OCI-LY3 (cell line): ENCODE measurements around the gene HOXD8.

ENCODE experiments used
- H2AFZ ChIP-seq: fragments of 200-600, 300-600 bp; shearing (Covaris generic); 2 replicates; pipeline ENCODE4 v1.6.0; 2014; ENCODE audit warnings: antibody characterized with exemption, low read depth, low read length
- H3K27ac ChIP-seq: fragments of 200-600, 300-600 bp; sonication (generic); 2 replicates; pipeline ENCODE4 v1.5.1; 2014; ENCODE audit warnings: mild to moderate bottlenecking, low read length, moderate library complexity, mixed read lengths
- H3K27me3 ChIP-seq: fragments of 200-600, 300-600 bp; sonication (generic); 2 replicates; pipeline ENCODE4 v1.6.1; 2014; ENCODE audit warnings: low read depth, low read length, mixed read lengths
- H3K36me3 ChIP-seq: fragments of 200-600, 300-600 bp; sonication (generic); replicated peaks from 2 replicates; pipeline ENCODE3; 2014; ENCODE audit warnings: low read depth, low read length, mixed read lengths
- H3K4me1 ChIP-seq: fragments of 300-600, 200-600 bp; sonication (generic); 2 replicates; pipeline ENCODE4 v1.6.1; 2014; ENCODE audit warnings: low read length, mixed read lengths
- H3K4me2 ChIP-seq: fragments of 200-600, 300-600 bp; sonication (generic); 2 replicates; pipeline ENCODE4 v1.6.1; 2014; ENCODE audit warnings: low read length, mixed read lengths
- H3K4me3 ChIP-seq: fragments of 300-600, 200-600 bp; sonication (generic); 2 replicates; pipeline ENCODE4 v1.5.1; 2014; ENCODE audit warnings: antibody characterized with exemption, mild to moderate bottlenecking, low read length, moderate library complexity
- H3K79me2 ChIP-seq: fragments of 300-600, 200-600 bp; shearing (Covaris generic); 2 replicates; pipeline ENCODE4 v1.6.1; 2014; ENCODE audit warnings: mild to moderate bottlenecking, low read length, mixed read lengths
- H3K9ac ChIP-seq: fragments of 300-600, 200-600 bp; shearing (Covaris generic); 2 replicates; pipeline ENCODE4 v1.6.0; 2014; ENCODE audit warnings: mild to moderate bottlenecking, low read length, moderate library complexity
- H3K9me3 ChIP-seq: fragments of 200-600, 300-600 bp; shearing (Covaris generic); 2 replicates; pipeline ENCODE4 v1.6.1; 2014; ENCODE audit warnings: low read length, mixed read lengths; ENCODE audit not compliant: insufficient read depth
- H4K20me1 ChIP-seq: fragments of 200-600, 300-600 bp; sonication (generic); 2 replicates; pipeline ENCODE4 v1.6.1; 2016; ENCODE audit warnings: low read length, mixed read lengths; ENCODE audit not compliant: insufficient read depth
- EZH2phosphoT487 ChIP-seq: fragments of 200-600 bp; shearing (Covaris generic); IDR thresholded peaks from 2 replicates; pipeline ENCODE4 v1.6.1; 2018; ENCODE audit warnings: antibody characterized with exemption, mixed run types, low read depth
- TF ChIP-seq, protein P1 (sequence below): fragments of 200-600, 300-600 bp; sonication (generic); IDR thresholded peaks from 2 replicates; pipeline ENCODE4 v1.5.1; 2014; ENCODE audit warnings: antibody characterized with exemption, low read length, low read depth

The HOXD8 gene

DNA sequence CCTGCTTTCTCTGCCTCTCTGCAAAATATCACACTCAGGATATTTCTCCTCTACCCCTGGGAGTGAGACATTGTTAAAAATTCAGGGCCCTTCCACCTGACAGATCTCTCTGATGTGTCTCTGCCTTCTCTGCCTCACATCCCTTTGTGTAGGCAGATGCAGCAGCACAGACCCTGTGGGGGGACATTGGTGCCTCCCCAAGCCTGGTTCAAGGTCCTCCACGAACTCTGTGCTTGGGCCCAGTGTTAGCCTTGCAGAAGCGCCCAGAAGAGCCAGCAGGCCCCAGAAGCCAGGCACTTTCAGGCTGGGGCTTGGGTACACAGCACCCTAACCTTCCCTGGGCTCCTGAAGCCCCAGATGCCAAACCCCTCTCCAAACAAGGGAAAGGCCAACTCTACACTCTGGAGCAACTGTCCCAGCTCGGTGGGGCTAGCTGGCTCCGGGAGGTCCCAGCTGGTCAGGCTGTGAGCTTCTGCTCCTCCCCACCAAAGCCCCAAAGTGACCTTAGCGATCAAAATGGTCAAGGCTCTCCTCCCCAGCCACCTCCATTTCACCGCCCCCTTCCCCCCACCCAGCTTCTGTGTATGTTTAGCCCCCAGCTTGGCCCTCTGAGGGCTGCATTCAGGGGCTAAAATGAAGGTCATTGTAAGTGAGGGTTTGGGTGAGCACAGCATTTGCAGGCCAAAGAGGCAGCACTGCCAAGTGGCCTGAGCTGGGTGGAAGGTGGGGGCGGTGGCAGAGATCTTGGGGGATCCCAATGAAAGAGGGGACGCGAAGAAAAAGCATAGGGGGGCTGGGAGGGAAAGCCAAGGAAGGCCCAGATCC, 4.3 kb upstream of the HOXD8 start:
- Histone ChIP-seq H3K27ac (no peak overlapping the region), H3K4me3 (no peak overlapping the region), H3K4me2 (no peak overlapping the region), H4K20me1 (no peaks in the 10 kb centered on the region), H3K79me2 (no peaks in the 10 kb centered on the region), H2AFZ (no peak overlapping the region), H3K9me3 (no peaks in the 10 kb centered on the region), H3K36me3 (no peaks in the 10 kb centered on the region), H3K4me1 (no peaks in the 10 kb centered on the region), H3K27me3 (no peaks in the 10 kb centered on the region), H3K9ac (no peak overlapping the region)
- TF ChIP-seq EZH2phosphoT487: no peak
- TF ChIP-seq, protein P1, sequence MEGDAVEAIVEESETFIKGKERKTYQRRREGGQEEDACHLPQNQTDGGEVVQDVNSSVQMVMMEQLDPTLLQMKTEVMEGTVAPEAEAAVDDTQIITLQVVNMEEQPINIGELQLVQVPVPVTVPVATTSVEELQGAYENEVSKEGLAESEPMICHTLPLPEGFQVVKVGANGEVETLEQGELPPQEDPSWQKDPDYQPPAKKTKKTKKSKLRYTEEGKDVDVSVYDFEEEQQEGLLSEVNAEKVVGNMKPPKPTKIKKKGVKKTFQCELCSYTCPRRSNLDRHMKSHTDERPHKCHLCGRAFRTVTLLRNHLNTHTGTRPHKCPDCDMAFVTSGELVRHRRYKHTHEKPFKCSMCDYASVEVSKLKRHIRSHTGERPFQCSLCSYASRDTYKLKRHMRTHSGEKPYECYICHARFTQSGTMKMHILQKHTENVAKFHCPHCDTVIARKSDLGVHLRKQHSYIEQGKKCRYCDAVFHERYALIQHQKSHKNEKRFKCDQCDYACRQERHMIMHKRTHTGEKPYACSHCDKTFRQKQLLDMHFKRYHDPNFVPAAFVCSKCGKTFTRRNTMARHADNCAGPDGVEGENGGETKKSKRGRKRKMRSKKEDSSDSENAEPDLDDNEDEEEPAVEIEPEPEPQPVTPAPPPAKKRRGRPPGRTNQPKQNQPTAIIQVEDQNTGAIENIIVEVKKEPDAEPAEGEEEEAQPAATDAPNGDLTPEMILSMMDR: no peak

DNA sequence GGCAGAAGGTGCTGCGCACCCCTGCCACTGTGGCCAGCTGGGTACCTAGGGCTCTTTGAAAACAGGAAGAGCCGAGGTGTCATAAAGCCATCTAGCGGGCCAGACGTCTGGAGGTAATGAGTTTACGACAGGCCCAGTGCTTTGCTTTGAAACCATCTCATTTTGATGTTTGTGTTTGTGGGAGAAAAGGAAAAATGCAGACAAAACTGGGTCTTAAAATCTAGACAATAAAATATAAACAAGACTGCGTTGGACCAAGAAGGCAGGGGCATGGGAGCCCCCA, 3.8 kb upstream of the HOXD8 start:
- Histone ChIP-seq H3K27ac (no peak overlapping the region), H2AFZ (no peak overlapping the region), H3K9ac (no peak overlapping the region), H3K79me2 (no peaks in the 10 kb centered on the region), H3K4me1 (no peaks in the 10 kb centered on the region), H3K9me3 (no peaks in the 10 kb centered on the region), H3K4me2 (no peak overlapping the region), H3K4me3 (no peak overlapping the region), H4K20me1 (no peaks in the 10 kb centered on the region), H3K27me3 (no peaks in the 10 kb centered on the region), H3K36me3 (no peaks in the 10 kb centered on the region)
- TF ChIP-seq, protein P1: no peak
- TF ChIP-seq EZH2phosphoT487: no peak

DNA sequence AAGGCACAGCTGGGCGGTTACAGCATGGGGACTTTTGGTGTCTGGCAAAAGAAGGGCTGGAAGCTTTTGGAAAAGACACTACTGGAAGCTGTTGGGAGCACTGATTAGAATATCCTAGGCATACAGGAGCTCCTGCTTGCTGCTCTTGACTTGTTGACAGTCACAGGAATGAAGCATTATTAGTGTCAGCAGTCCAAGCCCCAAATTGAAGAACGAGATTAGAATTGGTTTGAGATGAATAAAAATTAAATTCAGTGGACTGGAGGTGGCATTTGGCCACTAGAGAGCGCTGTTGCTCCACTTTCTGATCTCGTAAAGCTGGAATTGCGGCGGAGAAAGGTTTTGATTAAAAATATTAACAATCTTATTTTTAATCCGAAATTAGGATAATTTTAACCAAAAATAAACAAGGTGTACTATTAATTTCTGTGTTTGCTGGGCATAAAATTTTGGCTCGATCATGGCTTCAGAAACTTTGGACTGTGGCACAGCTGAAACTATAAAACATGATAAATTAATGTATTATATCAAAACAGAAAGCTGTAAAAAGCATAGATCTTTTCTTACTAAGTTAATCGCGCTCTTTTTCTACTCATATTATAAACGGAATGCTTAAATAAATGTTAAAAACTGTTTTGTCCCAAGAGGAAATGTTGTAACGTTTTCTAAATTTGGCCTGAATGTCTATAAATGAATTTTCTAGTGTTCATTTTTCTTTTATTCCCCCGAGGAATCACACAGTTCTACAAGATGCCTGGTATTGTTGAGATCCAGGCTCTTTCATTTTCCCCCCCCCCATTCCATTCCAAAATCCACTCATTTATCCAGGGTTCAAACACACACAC, 2.4 kb upstream of the HOXD8 start:
- H3K9me3 ChIP-seq: no peaks in the 10 kb centered on the region
- H3K4me1 ChIP-seq: no peaks in the 10 kb centered on the region
- H3K9ac ChIP-seq: no peak overlapping the region
- TF ChIP-seq, protein P1: peak; percentile 84
- no peak for TF ChIP-seq EZH2phosphoT487
- H3K36me3 ChIP-seq: no peaks in the 10 kb centered on the region
- peak overlapping the region; percentile 35 for H3K4me2 ChIP-seq
- no peaks in the 10 kb centered on the region for H3K27me3 ChIP-seq
- no peak overlapping the region for H2AFZ ChIP-seq
- peak overlapping the region; percentile 33 for H3K4me3 ChIP-seq
- no peaks in the 10 kb centered on the region for H3K79me2 ChIP-seq
- H3K27ac ChIP-seq: no peak overlapping the region
- no peaks in the 10 kb centered on the region for H4K20me1 ChIP-seq

DNA sequence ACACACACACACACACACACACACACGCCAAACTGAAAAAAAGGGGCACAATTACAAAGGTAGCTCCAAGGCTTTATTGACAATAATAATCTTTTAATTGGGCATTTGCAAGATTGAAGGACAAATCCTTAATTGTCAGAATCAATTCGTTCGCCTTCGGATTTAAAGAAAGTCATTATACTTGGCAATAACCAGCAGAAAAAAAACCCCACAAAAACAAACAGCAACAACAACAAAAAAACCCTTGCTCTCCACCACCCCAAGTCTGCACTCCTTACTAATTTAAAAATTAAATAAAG, 1.8 kb upstream of the HOXD8 start:
- TF ChIP-seq, protein P1: no peak
- no peak for TF ChIP-seq EZH2phosphoT487
- H3K4me2 ChIP-seq: no peak overlapping the region
- no peak overlapping the region for H3K4me3 ChIP-seq
- H3K27me3 ChIP-seq: no peaks in the 10 kb centered on the region
- H3K9me3 ChIP-seq: no peaks in the 10 kb centered on the region
- H3K9ac ChIP-seq: no peak overlapping the region
- H3K79me2 ChIP-seq: no peaks in the 10 kb centered on the region
- H2AFZ ChIP-seq: no peak overlapping the region
- no peaks in the 10 kb centered on the region for H3K4me1 ChIP-seq
- no peak overlapping the region for H3K27ac ChIP-seq
- no peaks in the 10 kb centered on the region for H4K20me1 ChIP-seq
- no peaks in the 10 kb centered on the region for H3K36me3 ChIP-seq
